KMS-11 (cell line): ENCODE results near the gene ZNHIT1.

ENCODE experiments used
- H2AFZ ChIP-seq: fragments of 200-600 bp; sonication (generic); 2 replicates; pipeline ENCODE4 v1.6.1; 2016; ENCODE audit warnings: antibody characterized with exemption, mixed run types, low read depth
- H3K27ac ChIP-seq: fragments of 200-600 bp; sonication (generic); 2 replicates; pipeline ENCODE4 v1.6.1; 2016; ENCODE audit warnings: mild to moderate bottlenecking, mixed run types
- H3K27me3 ChIP-seq: fragments of 200-600 bp; sonication (generic); 2 replicates; pipeline ENCODE4 v1.6.1; 2017; ENCODE audit warnings: mild to moderate bottlenecking, low read depth, mixed run types, moderate library complexity; ENCODE audit not compliant: insufficient read depth
- H3K36me3 ChIP-seq: fragments of 200-600 bp; sonication (generic); 2 replicates; pipeline ENCODE4 v1.6.1; 2017; ENCODE audit warnings: mild to moderate bottlenecking, mixed run types; ENCODE audit not compliant: insufficient read depth
- H3K4me1 ChIP-seq: fragments of 200-600 bp; sonication (generic); 2 replicates; pipeline ENCODE4 v1.6.1; 2016; ENCODE audit warnings: mild to moderate bottlenecking, low read depth, mixed run types; ENCODE audit not compliant: poor library complexity, severe bottlenecking
- H3K4me2 ChIP-seq: fragments of 200-600 bp; sonication (generic); 2 replicates; pipeline ENCODE4 v1.7.0; 2016; ENCODE audit warnings: mild to moderate bottlenecking, mixed run types
- H3K4me3 ChIP-seq: fragments of 200-600 bp; sonication (generic); IDR thresholded peaks from 2 replicates; pipeline ENCODE4 v1.6.1; 2017; ENCODE audit warnings: low read depth, low read length, mixed read lengths; ENCODE audit not compliant: insufficient read depth
- H3K79me2 ChIP-seq: fragments of 200-600 bp; sonication (generic); 2 replicates; pipeline ENCODE4 v1.6.1; 2016; ENCODE audit warnings: low read depth, mixed run types; ENCODE audit not compliant: insufficient read depth
- H3K9ac ChIP-seq: fragments of 200-600 bp; sonication (generic); 2 replicates; pipeline ENCODE4 v1.6.1; 2016; ENCODE audit warnings: mild to moderate bottlenecking, mixed run types
- H4K20me1 ChIP-seq: fragments of 200-600 bp; sonication (generic); 2 replicates; pipeline ENCODE4 v1.6.1; 2016; ENCODE audit warnings: mild to moderate bottlenecking, mixed run types; ENCODE audit not compliant: insufficient read depth
- CTCF ChIP-seq: fragments of 200-600 bp; sonication (generic); conservative IDR thresholded peaks from 2 replicates; pipeline ENCODE4 v1.6.1; 2017; ENCODE audit warnings: low read depth, mild to moderate bottlenecking, antibody characterized with exemption, low read length, moderate library complexity, mixed read lengths

The ZNHIT1 gene

DNA sequence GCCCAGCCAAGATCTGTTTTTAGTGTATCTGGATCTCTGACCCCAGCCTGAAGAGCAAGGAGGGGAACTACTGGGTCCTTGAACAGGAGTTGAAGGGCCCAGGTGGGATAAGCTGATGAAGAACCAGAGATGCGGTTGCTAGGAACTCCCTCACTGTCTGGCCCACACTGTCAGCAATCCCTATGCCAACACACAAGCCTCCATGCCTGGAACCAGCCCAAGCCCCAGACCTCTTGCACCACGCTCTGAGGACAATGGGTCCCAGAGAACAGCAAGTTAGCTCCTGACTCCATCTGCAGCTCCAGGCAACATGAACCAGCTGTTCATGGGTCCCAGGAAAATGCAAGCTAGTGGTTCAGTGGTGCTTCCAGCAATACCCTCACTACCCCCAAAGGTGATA lies 40.3 kb upstream of the ZNHIT1 start:
- TF ChIP-seq CTCF = no peak
- Histone ChIP-seq H3K27me3 (peaks cover 93% of the 10 kb centered on the region), H3K36me3 (no peaks in the 10 kb centered on the region), H3K79me2 (no peaks in the 10 kb centered on the region), H3K4me3 (no peak overlapping the region), H3K9ac (no peak overlapping the region), H4K20me1 (no peaks in the 10 kb centered on the region), H3K4me2 (no peak overlapping the region), H2AFZ (no peak overlapping the region), H3K27ac (no peak overlapping the region), H3K4me1 (no peaks in the 10 kb centered on the region)

DNA sequence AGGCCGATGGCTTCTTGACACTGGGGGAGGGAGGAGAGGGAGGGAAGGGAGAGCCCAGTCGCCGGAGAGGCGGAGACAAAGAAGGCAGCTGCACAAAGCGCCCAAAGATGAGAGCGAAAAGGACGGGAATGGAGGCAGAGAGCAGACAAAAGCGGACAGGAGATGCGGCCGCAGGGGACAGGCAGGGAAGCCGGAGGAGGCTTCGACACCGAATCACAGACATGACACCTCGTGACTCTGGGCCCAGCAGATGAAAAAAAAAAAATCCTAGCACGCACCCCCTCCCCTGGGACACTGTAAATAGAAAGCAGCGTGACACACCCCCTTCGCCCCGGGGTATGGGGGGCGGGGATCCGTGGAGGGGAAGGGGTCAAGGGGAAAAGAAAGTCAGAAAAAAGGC lies 38.8 kb upstream of the ZNHIT1 start:
- no peak overlapping the region for H3K4me3 ChIP-seq
- H3K4me2 ChIP-seq = no peak overlapping the region
- no peak overlapping the region for H2AFZ ChIP-seq
- no peak overlapping the region for H3K9ac ChIP-seq
- no peak for TF ChIP-seq CTCF
- no peaks in the 10 kb centered on the region for H4K20me1 ChIP-seq
- no peaks in the 10 kb centered on the region for H3K79me2 ChIP-seq
- no peaks in the 10 kb centered on the region for H3K36me3 ChIP-seq
- peaks cover 84% of the 10 kb centered on the region for H3K27me3 ChIP-seq
- no peak overlapping the region for H3K27ac ChIP-seq
- no peaks in the 10 kb centered on the region for H3K4me1 ChIP-seq

GRCh38 chr7:101179713-101180112 lies 38.3 kb upstream of the ZNHIT1 start:
- H3K9ac ChIP-seq = no peak overlapping the region
- no peak overlapping the region for H3K27ac ChIP-seq
- no peaks in the 10 kb centered on the region for H3K4me1 ChIP-seq
- H3K36me3 ChIP-seq = no peaks in the 10 kb centered on the region
- no peak for TF ChIP-seq CTCF
- H3K27me3 ChIP-seq = peaks cover 81% of the 10 kb centered on the region
- H3K4me2 ChIP-seq = no peak overlapping the region
- H3K79me2 ChIP-seq = no peaks in the 10 kb centered on the region
- H2AFZ ChIP-seq = no peak overlapping the region
- H4K20me1 ChIP-seq = no peaks in the 10 kb centered on the region
- H3K4me3 ChIP-seq = no peak overlapping the region

GRCh38 chr7:101180130-101180755 lies 37.7 kb upstream of the ZNHIT1 start, which contains the start of gene NAT16:
Gene NAT16 (minus strand): TSS chr7:101180293. CDS start chr7:101174807, 5,486 bp downstream.
- Histone ChIP-seq H3K27me3 (peaks cover 81% of the 10 kb centered on the region), H3K9ac (no peak within 1 kb of the TSS), H3K36me3 (no peaks in the 10 kb centered on the region), H3K79me2 (no peaks in the 10 kb centered on the region), H3K4me2 (no peak within 1 kb of the TSS), H3K27ac (no peak within 1 kb of the TSS), H2AFZ (no peak within 1 kb of the TSS), H4K20me1 (no peaks in the 10 kb centered on the region), H3K4me1 (no peaks in the 10 kb centered on the region), H3K4me3 (no peak within 1 kb of the TSS)
- no peak for TF ChIP-seq CTCF
